Stimulated activated CD4-positive, alpha-beta T cell treated with anti-CD3 and anti-CD28 coated beads, TNF-alpha, amount 100 ng/mL, for 1 hour (primary cell): ENCODE measurements around the gene PRSS57.
"Not testable (repeated sequence)": the region's sequence is repeated elsewhere in the genome, so short reads cannot be mapped to it uniquely, and the experiment has no call there.

Experiments
- DNase-seq, 3 donors: peaks; one replicate each; pipeline ENCODE4 v3.0.0-alpha.2; 2020; ENCODE audit warnings: low read depth in 3 of 3, low spot score in 1 of 3

Gene PRSS57

DNA sequence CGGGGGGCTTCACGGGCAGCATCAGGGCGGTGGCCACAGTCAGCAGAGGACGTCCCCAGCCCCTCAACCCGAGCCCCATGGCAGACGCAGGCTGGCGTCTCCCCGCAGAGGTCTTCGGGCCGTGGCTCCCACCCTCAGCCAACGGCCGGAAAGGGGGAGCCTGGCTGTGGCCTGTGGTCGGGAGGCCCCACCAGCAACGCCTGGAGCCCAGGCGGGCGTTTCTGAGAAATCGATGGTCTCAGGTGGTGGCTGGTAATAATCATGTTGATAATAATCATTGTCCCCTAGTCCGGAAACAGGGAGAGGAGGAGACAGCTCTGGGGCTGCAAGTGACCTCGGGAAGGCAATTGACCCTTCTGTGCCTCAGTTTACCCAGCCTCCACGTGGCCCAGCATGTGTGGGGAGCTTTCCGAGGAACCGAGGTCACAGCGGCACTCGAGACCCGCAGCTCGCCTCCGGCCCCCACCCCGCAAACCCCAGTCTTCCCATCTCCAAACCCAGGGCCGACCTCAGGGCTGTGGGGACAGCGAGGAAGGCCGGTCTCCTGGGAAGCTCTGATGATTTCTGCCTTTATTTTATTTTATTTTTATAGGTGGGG, at the start of gene PRSS57:
PRSS57 (minus strand) TSS at position 101 of the 598 bp plus-strand sequence; CDS start at position 79, 22 bp downstream.
- DNase-seq: no peak

- DNase-seq: no peak
These were observed 48.0 kb upstream of the PRSS57 start for GRCh38 chr19:743168-743687.

- no peak for DNase-seq
These were observed 47.4 kb upstream of the PRSS57 start for GRCh38 chr19:742540-743075.

- no peak for DNase-seq
These were observed 46.4 kb upstream of the PRSS57 start for GRCh38 chr19:741506-742131.

DNA sequence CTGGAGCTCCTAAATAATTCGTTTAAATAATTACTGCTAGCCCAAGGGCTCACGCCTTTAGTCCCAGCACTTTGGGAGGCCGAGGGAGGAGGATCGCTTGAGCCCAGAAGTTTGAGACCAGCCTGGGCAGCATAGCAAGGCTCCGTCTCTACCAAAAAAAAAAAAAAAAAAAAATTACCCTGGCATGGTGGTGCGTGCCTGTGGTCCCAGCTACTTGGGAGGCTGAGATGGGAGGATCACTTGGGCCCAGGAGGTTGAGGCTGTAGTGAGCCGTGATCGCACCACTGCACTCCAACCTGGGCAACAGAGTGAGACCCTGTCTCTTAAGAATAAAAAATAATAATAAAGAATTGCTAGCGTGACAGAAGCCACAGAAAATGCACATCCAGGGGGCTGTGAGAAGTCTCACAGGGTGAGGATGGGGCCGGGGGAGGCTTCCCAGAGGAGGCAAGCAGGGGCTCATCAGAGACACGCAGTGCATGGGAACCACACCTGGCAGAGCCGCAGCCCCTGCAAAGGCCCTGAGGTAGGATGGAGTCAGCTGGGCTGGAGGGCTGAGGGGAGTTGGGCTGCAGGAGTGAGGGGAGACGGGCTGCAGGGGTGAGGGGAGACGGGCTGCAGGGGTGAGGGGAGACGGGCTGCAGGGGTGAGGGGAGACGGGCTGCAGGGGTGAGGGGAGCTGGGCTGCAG, 45.7 kb upstream of the PRSS57 start:
- DNase-seq: not testable (repeated sequence)

DNA sequence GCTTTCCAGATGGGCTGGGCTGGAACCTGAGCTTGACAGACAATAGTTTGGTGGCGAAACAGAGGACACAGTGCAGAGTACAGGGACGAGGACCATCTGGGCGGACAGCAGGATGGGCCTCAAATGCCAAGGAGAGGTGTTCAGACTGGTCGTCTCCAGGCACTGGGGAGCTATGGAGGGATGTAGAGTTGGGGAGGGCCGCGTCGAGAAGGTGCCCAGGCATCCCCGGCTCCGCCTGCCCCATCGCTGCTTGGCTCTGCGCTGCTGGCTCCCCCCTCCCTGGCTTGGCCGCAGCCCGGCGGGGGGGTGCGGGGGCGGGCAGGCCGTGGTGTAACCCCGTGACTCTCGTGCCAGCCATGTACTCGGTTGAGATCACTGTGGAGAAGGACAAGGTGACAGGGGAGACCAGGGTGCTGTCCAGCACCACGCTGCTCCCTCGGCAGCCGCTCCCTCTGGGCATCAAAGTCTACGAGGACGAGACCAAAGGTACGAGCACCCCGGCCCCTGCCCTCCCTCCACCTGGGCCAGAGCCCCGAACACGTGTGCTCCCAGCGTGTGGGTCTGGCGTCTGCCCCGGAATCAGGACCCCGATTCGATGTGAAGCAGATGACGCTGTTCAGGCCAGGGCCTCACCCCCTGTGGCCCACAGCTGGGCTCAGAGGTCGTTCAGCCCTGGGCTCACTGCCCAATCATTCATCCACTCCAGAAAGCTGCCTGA, 44.9 kb upstream of the PRSS57 start:
- DNase-seq: no peak

DNA sequence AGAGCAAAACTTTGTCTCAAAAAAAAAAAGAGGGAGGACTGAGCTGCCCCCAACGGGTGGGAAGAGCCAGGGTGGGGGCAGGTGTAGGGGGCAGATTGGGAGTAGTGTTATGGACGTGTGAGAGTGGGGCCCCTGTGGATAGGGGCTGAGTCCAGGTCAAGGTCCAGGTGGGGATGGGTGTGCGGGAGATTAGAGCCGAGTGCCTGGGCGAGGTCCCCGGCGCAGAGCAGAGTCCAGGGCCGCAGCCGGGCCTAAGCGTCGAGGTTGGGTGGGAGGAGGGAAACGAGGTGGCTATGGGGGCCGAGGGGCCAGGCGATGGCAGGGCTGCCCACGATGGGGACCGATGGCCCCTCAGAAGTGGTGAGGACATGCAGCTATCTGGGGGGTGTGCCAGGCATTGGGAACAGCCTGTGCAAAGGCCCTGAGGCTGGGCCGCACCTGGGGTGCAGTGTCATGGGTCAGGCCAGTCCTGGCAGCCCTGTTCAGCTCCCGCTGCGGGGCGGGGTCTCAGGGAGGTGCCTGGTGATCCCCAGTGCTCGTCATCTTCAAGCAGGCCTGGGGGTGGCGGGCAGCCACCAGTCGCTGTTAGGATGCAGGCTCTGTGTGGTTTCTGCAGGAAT, 43.4 kb upstream of the PRSS57 start:
- DNase-seq: no peak

GRCh38 chr19:737591-738093, 42.4 kb upstream of the PRSS57 start:
- DNase-seq: peak; percentile 12 to 52 (median 28)

GRCh38 chr19:736125-736524, 40.9 kb upstream of the PRSS57 start:
- DNase-seq: no peak

DNA sequence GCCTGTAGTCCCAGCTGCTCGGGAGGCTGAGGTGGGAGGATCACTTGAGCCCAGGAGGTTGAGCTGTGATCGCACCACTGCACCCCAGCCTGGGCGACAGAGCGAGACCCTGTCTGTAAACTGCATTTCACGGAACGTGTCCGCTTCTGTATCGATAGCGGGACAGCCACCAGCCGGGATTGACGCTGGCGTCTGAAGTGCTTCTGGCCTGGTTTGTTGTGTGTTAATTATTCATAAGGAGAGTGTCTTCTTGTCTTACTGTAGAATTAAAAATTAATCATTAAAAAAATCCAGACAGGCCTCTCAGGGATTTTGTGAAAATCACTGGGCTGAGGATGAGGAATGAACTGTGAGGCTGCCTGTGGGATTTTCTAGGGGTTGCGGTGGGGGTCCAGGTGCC, 39.5 kb upstream of the PRSS57 start:
- DNase-seq: no peak

GRCh38 chr19:732148-733069, 37.2 kb upstream of the PRSS57 start:
- DNase-seq: no peak

DNA sequence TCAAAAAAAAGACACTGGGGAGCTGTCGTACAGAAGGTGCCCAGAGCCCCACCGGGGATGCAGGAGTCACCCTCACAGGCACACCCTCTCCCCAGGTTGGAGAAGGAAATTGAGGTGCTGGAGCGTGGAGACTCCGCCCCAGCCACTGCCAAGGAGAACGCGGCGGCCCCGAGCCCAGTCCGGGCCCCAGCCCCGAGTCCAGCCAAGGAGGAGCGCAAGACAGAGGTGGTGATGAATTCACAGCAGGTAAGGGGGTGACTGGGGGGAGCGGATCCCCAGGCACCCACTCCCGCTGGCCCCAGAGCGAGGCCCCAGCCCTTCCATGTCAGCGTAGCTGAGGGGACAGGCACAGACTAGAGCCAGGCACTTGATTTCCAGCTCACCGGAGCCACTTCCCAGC, 35.7 kb upstream of the PRSS57 start:
- DNase-seq: no peak

GRCh38 chr19:729965-730668, 34.9 kb upstream of the PRSS57 start:
- DNase-seq: no peak

DNA sequence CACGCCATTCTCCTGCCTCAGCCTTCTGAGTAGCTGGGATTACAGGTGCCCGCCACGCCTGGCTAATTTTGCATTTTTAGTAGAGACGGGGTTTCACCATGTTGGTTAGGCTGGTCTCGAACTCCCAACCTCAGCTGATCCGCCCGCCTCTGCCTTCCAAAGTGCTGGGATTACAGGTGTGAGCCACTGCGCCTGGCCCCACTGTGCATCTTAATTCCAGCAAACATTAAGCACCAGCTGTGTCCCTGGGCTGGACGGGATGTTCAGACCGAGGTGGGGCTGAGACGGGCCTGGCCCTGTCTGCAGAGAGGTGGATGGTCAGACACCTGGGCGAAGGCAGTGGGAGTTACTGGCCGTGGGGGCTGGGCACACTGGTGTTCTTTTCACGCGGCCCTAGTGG, 34.3 kb upstream of the PRSS57 start:
- not testable (repeated sequence) for DNase-seq

DNA sequence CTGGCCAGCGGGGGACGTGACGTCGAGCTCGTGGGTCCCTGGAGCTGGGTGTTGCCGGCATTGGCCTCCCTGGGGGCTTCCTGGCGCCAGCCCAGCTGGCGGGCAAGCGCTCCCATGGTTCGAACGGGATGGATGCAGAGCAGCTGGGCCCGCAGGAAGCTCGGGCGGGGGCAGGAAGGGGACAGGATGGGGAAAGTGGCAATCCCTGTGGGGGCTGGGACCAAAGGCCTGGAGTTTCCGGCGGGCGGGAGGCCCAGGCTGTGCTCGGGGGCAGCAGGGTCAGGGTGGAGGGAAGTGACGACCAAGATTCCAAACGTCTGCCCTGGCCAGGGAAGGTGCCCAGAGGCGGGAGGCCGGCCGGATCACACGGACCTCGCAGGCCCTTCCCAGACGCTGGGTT, 32.8 kb upstream of the PRSS57 start:
- no peak for DNase-seq

GRCh38 chr19:726993-727956, 32.0 kb upstream of the PRSS57 start:
- DNase-seq: no peak

DNA sequence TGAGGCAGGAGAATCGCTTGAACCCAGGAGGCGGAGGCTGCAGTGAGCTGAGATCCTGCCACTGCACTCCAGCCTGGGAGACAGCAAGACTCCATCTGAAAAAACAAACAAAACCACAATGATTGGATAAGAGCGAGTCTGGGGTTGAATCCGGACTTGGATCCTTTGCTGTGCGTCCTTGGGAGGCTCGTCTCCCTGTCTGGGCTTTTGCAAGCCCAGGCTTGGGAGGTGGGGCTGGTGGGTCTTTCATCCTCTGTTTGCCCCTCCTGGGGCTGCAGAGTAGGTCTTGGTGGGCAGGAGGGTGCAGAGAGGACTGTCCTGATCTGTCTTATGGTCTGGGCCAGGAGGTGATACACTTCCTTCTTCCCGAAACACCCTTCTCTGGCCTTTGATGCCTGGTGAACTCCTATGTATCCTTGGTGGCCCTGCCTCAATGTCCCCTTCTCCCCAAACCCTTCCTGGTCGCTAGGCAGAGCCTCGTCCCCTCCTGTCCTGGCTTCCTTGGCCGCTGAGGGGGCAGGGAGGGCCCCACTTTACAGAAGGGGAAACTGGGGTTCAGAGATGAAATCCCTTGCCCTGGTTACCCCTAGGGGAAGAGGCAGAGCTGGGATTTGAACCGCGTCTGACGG, 30.3 kb upstream of the PRSS57 start:
- DNase-seq: no peak
